Neuronal stem cell (in vitro differentiated cells): ENCODE data around the gene LNX2.

ENCODE experiments used
- DNase-seq: peaks from one replicate; pipeline ENCODE4 v3.0.0-alpha.2; 2013; ENCODE audit warnings: low spot score
- H2AFZ ChIP-seq: one replicate; pipeline ENCODE4 v1.6.1; 2013; ENCODE audit warnings: mild to moderate bottlenecking, low read length, inconsistent platforms
- H2AK5ac ChIP-seq: 2 replicates; pipeline ENCODE4 v1.6.1; 2013; ENCODE audit warnings: low read depth, mild to moderate bottlenecking, inconsistent platforms, low read length, moderate library complexity, mixed read lengths
- H2BK120ac ChIP-seq: 2 replicates; pipeline ENCODE4 v1.6.1; 2013; ENCODE audit warnings: low read depth, mild to moderate bottlenecking, inconsistent platforms, low read length, moderate library complexity, mixed read lengths
- H2BK12ac ChIP-seq: one replicate; pipeline ENCODE4 v1.6.1; 2013; ENCODE audit warnings: low read length, inconsistent platforms
- H2BK15ac ChIP-seq: 2 replicates; pipeline ENCODE4 v1.6.1; 2013; ENCODE audit warnings: mild to moderate bottlenecking, low read length, inconsistent platforms, mixed read lengths
- H2BK5ac ChIP-seq: one replicate; pipeline ENCODE4 v1.6.1; 2013; ENCODE audit warnings: inconsistent platforms, mild to moderate bottlenecking, low read length, moderate library complexity
- H3K14ac ChIP-seq: one replicate; pipeline ENCODE4 v1.6.1; 2013; ENCODE audit warnings: low read length, inconsistent platforms
- H3K18ac ChIP-seq: 2 replicates; pipeline ENCODE4 v1.6.1; 2013; ENCODE audit warnings: low read length, inconsistent platforms
- H3K23ac ChIP-seq: 2 replicates; pipeline ENCODE4 v1.6.1; 2013; ENCODE audit warnings: low read depth, mild to moderate bottlenecking, mixed read lengths, low read length, inconsistent platforms; ENCODE audit not compliant: poor library complexity
- H3K27ac ChIP-seq: replicated peaks from 3 replicates; pipeline ENCODE4 v1.5.1; 2013; ENCODE audit warnings: low read length, inconsistent platforms
- H3K27me3 ChIP-seq, 3 experiments: 2 replicates each; pipeline ENCODE4 v1.6.1; 2013; ENCODE audit warnings: low read length in 3 of 3, mild to moderate bottlenecking in 2 of 3, inconsistent platforms in 1 of 3, low read depth in 1 of 3, mixed read lengths in 1 of 3, moderate library complexity in 1 of 3; ENCODE audit not compliant: control insufficient read depth in 3 of 3, insufficient read depth in 3 of 3
- H3K36me3 ChIP-seq, 2 donors: replicated peaks in 1 of 2; 2 replicates each; pipeline ENCODE4 v1.6.1; 2013; ENCODE audit warnings: low read length in 2 of 2; ENCODE audit not compliant: control insufficient read depth in 2 of 2, insufficient read depth in 2 of 2
- H3K4ac ChIP-seq: 2 replicates; pipeline ENCODE4 v1.6.1; 2013; ENCODE audit warnings: inconsistent platforms, mild to moderate bottlenecking, low read length, moderate library complexity
- H3K4me1 ChIP-seq, 2 donors: 1 replicate in 1 of 2; 2 replicates in 1 of 2; pipeline ENCODE4 v1.6.1; 2013; ENCODE audit warnings: low read length in 2 of 2, low read depth in 1 of 2; ENCODE audit not compliant: control insufficient read depth in 2 of 2, insufficient read depth in 1 of 2
- H3K4me2 ChIP-seq: one replicate; pipeline ENCODE4 v1.6.1; 2013; ENCODE audit warnings: mild to moderate bottlenecking, low read length, inconsistent platforms; ENCODE audit not compliant: insufficient read depth, poor library complexity, severe bottlenecking
- H3K4me3 ChIP-seq, 2 donors: 2 replicates each; pipeline ENCODE4 v1.5.1; 2013; ENCODE audit warnings: low read length in 2 of 2, mild to moderate bottlenecking in 2 of 2, inconsistent platforms in 1 of 2, moderate library complexity in 1 of 2
- H3K79me1 ChIP-seq: one replicate; pipeline ENCODE4 v1.6.1; 2013; ENCODE audit warnings: low read depth, mild to moderate bottlenecking, inconsistent platforms, low read length, moderate library complexity
- H3K9ac ChIP-seq: one replicate; pipeline ENCODE4 v1.6.1; 2013; ENCODE audit warnings: mild to moderate bottlenecking, low read depth, low read length, inconsistent platforms; ENCODE audit not compliant: poor library complexity
- H3K9me3 ChIP-seq, 2 donors: replicated peaks in 1 of 2; 2 replicates each; pipeline versions ENCODE3 to v1.6.1; 2013; ENCODE audit warnings: low read length in 2 of 2, mild to moderate bottlenecking in 2 of 2, inconsistent platforms in 1 of 2, low read depth in 1 of 2, mixed read lengths in 1 of 2, moderate library complexity in 1 of 2; ENCODE audit not compliant: control insufficient read depth in 2 of 2, insufficient read depth in 1 of 2
- H4K8ac ChIP-seq: one replicate; pipeline ENCODE4 v1.6.1; 2013; ENCODE audit warnings: low read depth, mild to moderate bottlenecking, inconsistent platforms, low read length, moderate library complexity
- H4K91ac ChIP-seq: one replicate; pipeline ENCODE4 v1.6.1; 2013; ENCODE audit warnings: low read length, low read depth, mild to moderate bottlenecking, inconsistent platforms; ENCODE audit not compliant: poor library complexity
- WGBS, 2 donors: extraction: QIAGEN DNeasy Blood & Tissue Kit; methylation state at CpG; one replicate each; pipeline ENCODE4 v1.1.7; 2013; ENCODE audit warnings: missing lambda C conversion rate in 2 of 2, mixed read lengths in 1 of 2; ENCODE audit not compliant: insufficient read length in 2 of 2, insufficient replicate concordance in 1 of 2; ENCODE audit errors: extremely low coverage in 2 of 2; 5-methylcytosine and 5-hydroxymethylcytosine counted together

LNX2 gene

DNA sequence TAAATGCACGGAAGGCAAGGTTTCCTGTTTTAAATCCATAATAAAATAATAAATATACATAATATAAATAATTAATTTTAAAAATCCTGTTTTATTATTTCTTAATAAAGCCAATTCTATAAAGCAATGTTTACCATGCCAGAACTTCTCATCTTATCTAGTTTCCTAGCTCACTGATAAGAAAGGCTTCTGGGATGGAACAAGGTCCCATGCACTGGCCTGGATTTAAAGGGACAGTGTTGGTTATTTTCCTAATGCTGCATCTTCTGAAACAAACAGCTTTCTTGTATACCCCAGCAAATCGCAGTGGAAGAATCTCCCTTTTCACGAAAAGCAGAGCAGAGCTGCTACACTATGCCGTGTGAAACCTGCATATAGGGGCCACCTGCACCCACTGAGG lies 68.8 kb downstream of the LNX2 start:
- Histone ChIP-seq H4K91ac (no peak overlapping the region), H2BK15ac (no peak overlapping the region), H3K4me2 (no peak overlapping the region), H2BK12ac (no peak overlapping the region), H3K9me3 (peaks cover 2 to 11% of the 10 kb centered on the region in 2 donors), H3K4me3 (no peak overlapping the region), H2BK120ac (no peak overlapping the region), H3K27me3 (no peaks in the 10 kb centered on the region), H3K79me1 (no peaks in the 10 kb centered on the region), H2AFZ (no peak overlapping the region), H2AK5ac (no peak overlapping the region), H3K9ac (no peak overlapping the region), H2BK5ac (no peak overlapping the region), H4K8ac (no peak overlapping the region), H3K27ac (no peak overlapping the region), H3K36me3 (peaks cover 4 to 57% of the 10 kb centered on the region in 2 donors), H3K14ac (no peak overlapping the region), H3K4me1 (no peaks in the 10 kb centered on the region), H3K4ac (no peak overlapping the region), H3K18ac (no peak overlapping the region), H3K23ac (no peak overlapping the region)
- WGBS, 2 donors = no CpG with 5 or more reads among the region's 4 CpGs
- DNase-seq = no peak

DNA sequence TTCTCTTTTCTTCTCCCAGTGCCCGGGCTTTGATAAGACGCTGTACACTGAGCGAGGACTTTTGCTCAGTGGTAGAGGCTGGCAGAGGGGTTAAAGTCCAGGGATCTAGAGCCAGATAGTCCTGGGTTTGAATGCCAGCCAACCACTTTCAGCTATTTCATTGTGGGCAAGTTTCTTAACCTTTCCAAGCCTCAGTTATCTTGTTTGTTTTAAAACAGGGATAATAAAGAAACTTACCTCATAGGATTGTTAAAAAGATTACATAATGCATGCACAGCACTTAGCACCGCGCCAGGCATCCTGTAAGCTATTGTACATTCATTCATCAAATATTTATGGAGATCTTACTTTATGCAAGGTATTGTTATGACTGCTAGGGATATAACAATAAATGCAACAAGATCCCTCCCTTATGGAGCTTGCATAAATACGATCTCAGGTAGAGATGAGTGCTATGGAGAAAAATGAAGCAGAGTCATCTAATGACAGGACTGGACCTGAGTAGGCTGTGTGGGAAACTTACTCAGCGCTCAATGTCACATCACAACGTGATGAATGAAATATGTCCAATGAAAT lies 70.8 kb downstream of the LNX2 start:
- H2BK5ac ChIP-seq = no peak overlapping the region
- no peaks in the 10 kb centered on the region for H3K79me1 ChIP-seq
- no peak overlapping the region for H2BK120ac ChIP-seq
- no peaks in the 10 kb centered on the region for H3K4me1 ChIP-seq
- no peak overlapping the region for H4K8ac ChIP-seq
- H3K14ac ChIP-seq = no peak overlapping the region
- no peak overlapping the region for H2AFZ ChIP-seq
- no peak overlapping the region for H2AK5ac ChIP-seq
- H2BK12ac ChIP-seq = no peak overlapping the region
- no peak overlapping the region for H4K91ac ChIP-seq
- no peak overlapping the region for H3K4me3 ChIP-seq
- H3K4me2 ChIP-seq = no peak overlapping the region
- H3K9ac ChIP-seq = no peak overlapping the region
- no peak for DNase-seq
- H3K36me3 ChIP-seq = peaks cover 6 to 37% of the 10 kb centered on the region in 2 donors
- peaks cover 0 to 2% of the 10 kb centered on the region in 2 donors for H3K9me3 ChIP-seq
- no peak overlapping the region for H3K27ac ChIP-seq
- no peak overlapping the region for H3K4ac ChIP-seq
- H3K18ac ChIP-seq = no peak overlapping the region
- no peaks in the 10 kb centered on the region for H3K27me3 ChIP-seq
- no CpG with 5 or more reads among the region's 8 CpGs for WGBS, 2 donors
- H3K23ac ChIP-seq = no peak overlapping the region
- H2BK15ac ChIP-seq = no peak overlapping the region

DNA sequence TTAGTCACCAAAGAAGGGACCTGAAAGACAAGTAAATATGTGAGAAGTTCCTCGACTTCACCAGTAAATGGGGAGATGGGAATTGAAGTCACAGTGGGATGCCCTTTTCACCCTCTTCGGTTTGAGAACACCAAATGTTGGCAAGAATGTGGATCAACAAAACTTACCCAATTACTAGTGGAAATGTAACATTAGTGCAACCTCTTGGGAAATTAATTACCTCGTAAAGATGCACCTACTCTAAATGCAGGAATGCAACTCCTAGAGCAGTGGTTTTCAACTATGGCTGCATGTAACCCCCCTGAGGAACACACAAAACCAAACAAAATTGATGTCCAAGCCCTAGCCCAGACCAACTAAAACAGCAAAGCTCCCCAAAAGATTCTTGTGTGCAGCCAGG lies 78.1 kb downstream of the LNX2 start:
- H2BK15ac ChIP-seq = no peak overlapping the region
- no peak for DNase-seq
- no peak overlapping the region for H2AFZ ChIP-seq
- no CpG with 5 or more reads among the region's 3 CpGs for WGBS, 2 donors
- H3K9me3 ChIP-seq = peaks cover 0 to 2% of the 10 kb centered on the region in 2 donors
- no peak overlapping the region for H3K23ac ChIP-seq
- peaks cover 0 to 3% of the 10 kb centered on the region in 2 donors for H3K36me3 ChIP-seq
- no peak overlapping the region for H2BK12ac ChIP-seq
- no peak overlapping the region for H2BK5ac ChIP-seq
- H3K4ac ChIP-seq = no peak overlapping the region
- no peak overlapping the region for H4K91ac ChIP-seq
- H3K4me3 ChIP-seq = no peak overlapping the region
- no peaks in the 10 kb centered on the region for H3K27me3 ChIP-seq
- no peak overlapping the region for H3K9ac ChIP-seq
- H2AK5ac ChIP-seq = no peak overlapping the region
- no peak overlapping the region for H3K18ac ChIP-seq
- peaks cover 0 to 24% of the 10 kb centered on the region in 2 donors for H3K4me1 ChIP-seq
- no peak overlapping the region for H2BK120ac ChIP-seq
- no peaks in the 10 kb centered on the region for H3K79me1 ChIP-seq
- no peak overlapping the region for H4K8ac ChIP-seq
- H3K4me2 ChIP-seq = no peak overlapping the region
- no peak overlapping the region for H3K14ac ChIP-seq
- H3K27ac ChIP-seq = no peak overlapping the region

DNA sequence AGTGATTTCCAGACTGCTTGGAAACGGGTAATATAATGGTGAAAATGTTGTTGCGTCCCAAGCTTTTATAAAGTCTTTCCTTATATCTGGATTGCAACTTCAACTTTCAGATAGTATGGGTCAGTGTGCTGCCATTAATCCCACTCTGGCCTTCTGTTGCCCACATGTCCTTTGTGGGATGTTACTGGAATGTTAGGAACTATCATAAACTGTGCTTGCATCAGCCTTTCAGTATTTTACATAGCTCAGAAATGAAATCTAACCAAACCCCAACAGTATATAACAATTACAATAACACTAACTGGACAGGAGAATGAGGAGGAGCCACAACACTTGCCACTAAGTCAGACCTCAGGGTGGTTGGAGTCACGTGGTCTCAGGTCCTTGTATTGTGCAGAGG lies 78.9 kb downstream of the LNX2 start:
- Histone ChIP-seq H3K4me2 (no peak overlapping the region), H3K4ac (no peak overlapping the region), H3K4me1 (peaks cover 0 to 24% of the 10 kb centered on the region in 2 donors), H3K9ac (no peak overlapping the region), H4K91ac (no peak overlapping the region), H3K27ac (no peak overlapping the region), H3K23ac (no peak overlapping the region), H2BK5ac (no peak overlapping the region), H2AK5ac (no peak overlapping the region), H3K36me3 (peaks cover 0 to 3% of the 10 kb centered on the region in 2 donors), H3K18ac (no peak overlapping the region), H2BK12ac (no peak overlapping the region), H3K79me1 (no peaks in the 10 kb centered on the region), H3K4me3 (no peak overlapping the region), H3K9me3 (peaks cover 0 to 2% of the 10 kb centered on the region in 2 donors), H3K14ac (no peak overlapping the region), H2BK120ac (no peak overlapping the region), H4K8ac (no peak overlapping the region), H2AFZ (peak overlapping the region; percentile 26), H2BK15ac (no peak overlapping the region), H3K27me3 (no peaks in the 10 kb centered on the region)
- no CpG with 5 or more reads among the region's 3 CpGs for WGBS, 2 donors
- no peak for DNase-seq
